H1 (cell line): Measurements from ENCODE around the gene ADAMTS16. TPM values are rescaled to one million over a fixed set of nuclear protein-coding genes. Genes with fewer than 3 reads are reported as not detected.

Experiments used
- CTCF ChIA-PET: fragments of 300-600 bp; sonication (Branson Sonifier 250); formaldehyde crosslinking; loops from one replicate; lab custom pipeline; 2021; ENCODE audit not compliant: partially characterized antibody; lab: Charles Lee
- POLR2A ChIA-PET: fragments of 300-600 bp; sonication (Branson Sonifier 250); formaldehyde crosslinking; loops from one replicate; lab custom pipeline; 2021; ENCODE audit warnings: inconsistent platforms; ENCODE audit not compliant: partially characterized antibody; lab: Charles Lee
- DNase-seq, 2 experiments: peaks; one replicate each; pipeline versions ENCODE4 v3.0.0 to v3.0.0-alpha.2; 2010 to 2022; ENCODE audit warnings: low spot score in 2 of 2, low read depth in 1 of 2, mixed read lengths in 1 of 2
- FAIRE-seq: peaks from 2 replicates; lab custom pipeline; 2011; peaks lifted over from hg19 to GRCh38; lab: Jason Lieb, UNC
- H2AFZ ChIP-seq: 2 replicates; pipeline ENCODE4 v1.8.1; 2012; ENCODE audit warnings: low read length, inconsistent platforms
- H2AK5ac ChIP-seq: 2 replicates; pipeline ENCODE4 v1.6.1; 2013; ENCODE audit warnings: low read depth, low read length
- H2BK120ac ChIP-seq: replicated peaks from 2 replicates; pipeline ENCODE3; 2013; ENCODE audit warnings: low read depth, low read length, inconsistent platforms
- H2BK12ac ChIP-seq: 2 replicates; pipeline ENCODE4 v1.6.1; 2013; ENCODE audit warnings: low read depth, low read length
- H2BK15ac ChIP-seq: 2 replicates; pipeline ENCODE4 v1.6.1; 2013; ENCODE audit warnings: low read length
- H2BK20ac ChIP-seq: 2 replicates; pipeline ENCODE4 v1.6.1; 2013; ENCODE audit warnings: low read length
- H2BK5ac ChIP-seq: 2 replicates; pipeline ENCODE4 v1.6.1; 2013; ENCODE audit warnings: low read depth, low read length
- H3K14ac ChIP-seq: 2 replicates; pipeline ENCODE4 v1.6.1; 2013; ENCODE audit warnings: inconsistent platforms; ENCODE audit not compliant: insufficient read length
- H3K18ac ChIP-seq: 2 replicates; pipeline ENCODE4 v1.6.1; 2013; ENCODE audit warnings: low read length; ENCODE audit errors: extremely low read depth
- H3K23ac ChIP-seq: 2 replicates; pipeline ENCODE4 v1.6.1; 2013; ENCODE audit warnings: inconsistent platforms; ENCODE audit not compliant: insufficient read length
- H3K23me2 ChIP-seq: 2 replicates; pipeline ENCODE4 v1.6.1; 2013; ENCODE audit warnings: low read depth, low read length
- H3K27ac ChIP-seq: 2 replicates; pipeline ENCODE4 v1.6.1; 2011; ENCODE audit warnings: low read depth, low read length, inconsistent platforms
- H3K27me3 ChIP-seq, 4 experiments: replicated peaks in 1 of 4; 1 replicate in 1 of 4; 2 replicates in 3 of 4; pipeline versions ENCODE4 v1.6.1 to v1.8.1; 2011 to 2013; ENCODE audit warnings: low read length in 3 of 4, mild to moderate bottlenecking in 3 of 4, inconsistent platforms in 2 of 4, mixed read lengths in 2 of 4, moderate library complexity in 1 of 4; ENCODE audit not compliant: control insufficient read depth in 3 of 4, insufficient read depth in 3 of 4; ENCODE audit errors: extremely low read depth in 1 of 4
- H3K36me3 ChIP-seq, 4 experiments: 2 replicates each; pipeline versions ENCODE4 v1.6.1 to v1.8.1; 2011 to 2013; ENCODE audit warnings: mild to moderate bottlenecking in 4 of 4, low read length in 3 of 4, moderate library complexity in 2 of 4, control low read depth in 1 of 4, inconsistent platforms in 1 of 4; ENCODE audit not compliant: insufficient read depth in 4 of 4, control insufficient read depth in 2 of 4
- H3K4ac ChIP-seq: replicated peaks from 2 replicates; pipeline ENCODE3; 2013; ENCODE audit warnings: low read length, low read depth, mixed read lengths, inconsistent platforms; ENCODE audit not compliant: insufficient read length
- H3K4me1 ChIP-seq, 4 experiments: replicated peaks in 1 of 4; 1 replicate in 1 of 4; 2 replicates in 3 of 4; pipeline versions ENCODE4 v1.6.1 to v1.8.1; 2011 to 2013; ENCODE audit warnings: low read length in 3 of 4, inconsistent platforms in 2 of 4, mixed read lengths in 1 of 4; ENCODE audit not compliant: insufficient read depth in 4 of 4, control insufficient read depth in 3 of 4
- H3K4me2 ChIP-seq, 2 experiments: 2 replicates each; pipeline versions ENCODE4 v1.6.1 to v1.8.1; 2011 to 2013; ENCODE audit warnings: low read depth in 2 of 2, low read length in 2 of 2, control low read depth in 1 of 2, inconsistent platforms in 1 of 2, mild to moderate bottlenecking in 1 of 2; ENCODE audit not compliant: insufficient read depth in 1 of 2
- H3K4me3 ChIP-seq, 4 experiments: fragments of 200-600, 300-600 bp in 1 of 4; sonication (generic), shearing (Covaris generic), sonication (Bioruptor Twin) in 1 of 4; 2 replicates each; pipeline versions ENCODE4 v1.5.1 to v1.8.1; 2011 to 2016; ENCODE audit warnings: low read length in 4 of 4, low read depth in 3 of 4, control low read depth in 2 of 4, inconsistent platforms in 2 of 4, mild to moderate bottlenecking in 2 of 4, mixed read lengths in 1 of 4, moderate library complexity in 1 of 4; ENCODE audit not compliant: insufficient read depth in 2 of 4; ENCODE audit errors: extremely low read depth in 1 of 4
- H3K56ac ChIP-seq: replicated peaks from 2 replicates; pipeline ENCODE3; 2013; ENCODE audit warnings: low read depth, mild to moderate bottlenecking, mixed read lengths, low read length, inconsistent platforms; ENCODE audit not compliant: insufficient read length
- H3K79me1 ChIP-seq: 2 replicates; pipeline ENCODE4 v1.6.1; 2013; ENCODE audit warnings: low read depth, low read length, control low read depth
- H3K79me2 ChIP-seq, 2 experiments: 2 replicates each; pipeline versions ENCODE4 v1.6.1 to v1.8.1; 2012 to 2013; ENCODE audit warnings: low read length in 2 of 2, mild to moderate bottlenecking in 2 of 2, inconsistent platforms in 1 of 2; ENCODE audit not compliant: insufficient read depth in 2 of 2, control insufficient read depth in 1 of 2
- H3K9ac ChIP-seq, 4 experiments: replicated peaks in 1 of 4; 1 replicate in 1 of 4; 2 replicates in 3 of 4; pipeline versions ENCODE4 v1.6.1 to v1.8.1; 2011 to 2013; ENCODE audit warnings: low read depth in 3 of 4, low read length in 3 of 4, control low read depth in 2 of 4, mild to moderate bottlenecking in 2 of 4, moderate library complexity in 2 of 4, inconsistent platforms in 1 of 4; ENCODE audit errors: extremely low read depth in 1 of 4
- H3K9me3 ChIP-seq, 2 experiments: 2 replicates each; pipeline versions ENCODE4 v1.6.1 to v1.8.1; 2012 to 2013; ENCODE audit warnings: mild to moderate bottlenecking in 2 of 2, moderate library complexity in 2 of 2, control low read depth in 1 of 2, inconsistent platforms in 1 of 2, low read depth in 1 of 2, low read length in 1 of 2, mixed read lengths in 1 of 2; ENCODE audit not compliant: insufficient read depth in 2 of 2
- H4K20me1 ChIP-seq, 2 experiments: replicated peaks in 1 of 2; 2 replicates each; pipeline versions ENCODE3 to v1.8.1; 2011 to 2013; ENCODE audit warnings: inconsistent platforms in 2 of 2, low read length in 2 of 2, mild to moderate bottlenecking in 1 of 2; ENCODE audit not compliant: insufficient read depth in 2 of 2, control insufficient read depth in 1 of 2
- H4K5ac ChIP-seq: 2 replicates; pipeline ENCODE4 v1.6.1; 2013; ENCODE audit warnings: low read length, low read depth, mixed read lengths, inconsistent platforms; ENCODE audit not compliant: insufficient read length
- H4K8ac ChIP-seq: 2 replicates; pipeline ENCODE4 v1.8.0; 2013; ENCODE audit warnings: mild to moderate bottlenecking, moderate library complexity, low read length, inconsistent platforms; ENCODE audit not compliant: insufficient read depth; ENCODE audit errors: extremely low read depth
- H4K91ac ChIP-seq: replicated peaks from 2 replicates; pipeline ENCODE3; 2013; ENCODE audit warnings: low read length, mixed read lengths, inconsistent platforms; ENCODE audit not compliant: insufficient read length
- BCL11A ChIP-seq, 2 experiments: IDR thresholded peaks; one replicate each; pipeline ENCODE4 v1.6.1; 2011; ENCODE audit warnings: low read depth in 2 of 2, low read length in 2 of 2, mild to moderate bottlenecking in 2 of 2
- CTBP2 ChIP-seq: IDR thresholded peaks from 2 replicates; pipeline ENCODE4 v1.7.0; 2011; ENCODE audit warnings: borderline replicate concordance, mild to moderate bottlenecking, moderate library complexity, mixed read lengths, low read length; ENCODE audit not compliant: insufficient read depth, insufficient read length
- EZH2 ChIP-seq: fragments of 200-600 bp; sonication (generic); IDR thresholded peaks from 2 replicates; pipeline ENCODE4 v1.7.1; 2012; ENCODE audit warnings: low read depth, mild to moderate bottlenecking, moderate library complexity, low read length, inconsistent platforms; ENCODE audit not compliant: severe bottlenecking
- GABPA ChIP-seq: IDR thresholded peaks from 2 replicates; pipeline ENCODE4 v1.6.1; 2011; ENCODE audit warnings: mild to moderate bottlenecking, low read length, moderate library complexity, borderline replicate concordance; ENCODE audit not compliant: insufficient read depth
- KDM5A ChIP-seq: fragments of 200-600 bp; IDR thresholded peaks from 2 replicates; pipeline ENCODE4 v1.7.1; 2012; ENCODE audit warnings: mild to moderate bottlenecking, low read length, inconsistent platforms, mixed read lengths
- MAFK ChIP-seq: IDR thresholded peaks from 2 replicates; pipeline ENCODE4 v1.6.1; 2012; ENCODE audit warnings: low read depth, mild to moderate bottlenecking, improper control_type of control experiment, low read length
- POLR2AphosphoS5 ChIP-seq: IDR thresholded peaks from 2 replicates; pipeline ENCODE4 v1.6.1; 2011; ENCODE audit warnings: low read depth, low read length
- WGBS, 2 experiments: shearing (Covaris generic) in 1 of 2; methylation state at CpG; one replicate each; pipeline versions ENCODE4 v1.1.6 to v1.1.7; 2013 to 2015; ENCODE audit warnings: low lambda C conversion rate in 2 of 2, mixed read lengths in 2 of 2, inconsistent platforms in 1 of 2, low coverage in 1 of 2, missing lambda C conversion rate in 1 of 2; ENCODE audit not compliant: insufficient replicate concordance in 2 of 2, insufficient coverage in 1 of 2, insufficient read length in 1 of 2; ENCODE audit errors: extremely low coverage in 1 of 2, missing lambda C conversion rate in 1 of 2; 5-methylcytosine and 5-hydroxymethylcytosine counted together
- polyA plus RNA-seq, 7 experiments: library from polyadenylated mRNA; depleted of rRNA in 3 of 7; stranded (reverse) in 5 of 7; unstranded in 2 of 7; fragments of >200 nt in 5 of 7; fragments of 200-250 nt in 2 of 7; gene quantifications; 1 replicate in 5 of 7; 2 replicates in 1 of 7; 4 replicates in 1 of 7; pipeline versions ENCODE4 v1.2.1 to v1.2.3, GENCODE V29; 2011 to 2013; ENCODE audit warnings: missing spikeins in 2 of 7, mixed read lengths in 2 of 7
- total RNA-seq: library from RNA; stranded (reverse); fragmentation: NEBNext Ultra II Directional; extraction: Animal tissue kit (Norgen Biotek cat#: 25700); gene quantifications from 2 replicates; pipeline ENCODE4 v1.2.1, GENCODE V29; 2021

ADAMTS16 gene
- total and polyA plus RNA-seq, 2 of the 8 experiments (the other 6 are each of a cell fraction or from before 2014, with no cell fraction given): 3.7 to 16.0 TPM

- peaks cover 3 to 7% of the 10 kb centered on the region in 2 experiments; a peak in 3 of 4 replicates for H3K9me3 ChIP-seq
Measured at GRCh38 chr5:5297432-5298067, 157.4 kb downstream of the ADAMTS16 start.

More at GRCh38 chr5:5297432-5298067, 157.4 kb downstream of the ADAMTS16 start:
- Histone ChIP-seq H3K56ac (no peak overlapping the region), H4K91ac (no peak overlapping the region), H3K23ac (no peak overlapping the region), H2BK120ac (no peak overlapping the region), H3K4me2 (no peak overlapping the region), H3K27ac (no peak overlapping the region), H3K4me3 (no peak overlapping the region), H4K5ac (no peak overlapping the region), H3K14ac (no peak overlapping the region), H3K4ac (no peak overlapping the region), H2BK15ac (no peak overlapping the region), H2BK12ac (no peak overlapping the region), H3K23me2 (no peaks in the 10 kb centered on the region), H3K9ac (no peak overlapping the region), H3K36me3 (no peaks in the 10 kb centered on the region), H2AFZ (no peak overlapping the region), H3K18ac (no peak overlapping the region), H3K27me3 (no peaks in the 10 kb centered on the region), H3K4me1 (no peaks in the 10 kb centered on the region; a peak in 1 of 7 replicates), H2BK5ac (no peak overlapping the region), H4K8ac (no peak overlapping the region), H2AK5ac (no peak overlapping the region), H2BK20ac (no peak overlapping the region)
- WGBS, 2 experiments: 89% methylated on average over 9 of the region's 9 CpGs; no CpG with 5 or more reads in 1 of the 2 experiments
- DNase-seq: no peak
- POLR2A ChIA-PET: interaction anchor here (1.3 kb wide), 1 partner anchor 38 kb away, joined by 3 read pairs; no protein-coding TSS in a partner anchor
- TF ChIP-seq BCL11A (IDR thresholded peaks at IDR 0.05; ENCODE audit: low read depth in 2 of 2, low read length in 2 of 2): no peak
- TF ChIP-seq MAFK: no peak
- no peak for TF ChIP-seq KDM5A
- TF ChIP-seq POLR2AphosphoS5: no peak
- TF ChIP-seq EZH2: no peak
- TF ChIP-seq GABPA: no peak
- no peak for TF ChIP-seq CTBP2
- TF ChIP-seq, all 59 proteins: peak for 0
- H3K79me1 ChIP-seq: no peaks in the 10 kb centered on the region
- CTCF ChIA-PET: interaction anchor here (0.9 to 1.4 kb wide), 3 partner anchors 13 to 155 kb away, joined by 3 to 4 read pairs (median 3); no protein-coding TSS in a partner anchor
- FAIRE-seq: no peak
- H4K20me1 ChIP-seq: no peaks in the 10 kb centered on the region
- H3K79me2 ChIP-seq: no peaks in the 10 kb centered on the region
